K562 (cell line): ENCODE data around the gene CSNK1G1. TPM values are rescaled to one million over a fixed set of nuclear protein-coding genes. Genes with fewer than 3 reads are reported as not detected.
A peak's percentile ranks its signal among the peaks of the same experiment; 100 is the strongest.

Experiments
- ELK3 ChIP-seq: fragments of 450-650 bp; formaldehyde crosslinking; IDR thresholded peaks from 2 replicates; pipeline ENCODE4 v1.4.0; 2020; ENCODE audit warnings: mild to moderate bottlenecking
- FOXJ2 ChIP-seq: fragments of 200-800 bp; sonication (Bioruptor generic); IDR thresholded peaks from 2 replicates; pipeline ENCODE4 v1.6.1; 2016; ENCODE audit warnings: missing genetic modification characterization, missing compliant biosample characterization
- JUND ChIP-seq, 2 experiments: IDR thresholded peaks; 2 replicates in 1 of 2; 3 replicates in 1 of 2; pipeline ENCODE4 v1.6.1; 2011; ENCODE audit warnings: borderline replicate concordance in 2 of 2, low read depth in 2 of 2, low read length in 2 of 2, improper control_type of control experiment in 1 of 2, missing biosample characterization in 1 of 2, missing genetic modification characterization in 1 of 2, missing genetic modification reagents in 1 of 2
- MEF2A ChIP-seq: IDR thresholded peaks from 2 replicates; pipeline ENCODE4 v1.6.1; 2011; ENCODE audit warnings: low read depth, mild to moderate bottlenecking, low read length, moderate library complexity; ENCODE audit not compliant: control insufficient read depth
- NFE2L1 ChIP-seq: fragments of 450-650 bp; IDR thresholded peaks from 2 replicates; pipeline ENCODE4 v1.6.1; 2016; ENCODE audit warnings: missing genetic modification characterization, low read depth, mild to moderate bottlenecking, missing compliant biosample characterization, moderate library complexity, borderline replicate concordance
- PHB2 ChIP-seq: fragments of 450-650 bp; IDR thresholded peaks from 2 replicates; pipeline ENCODE4 v1.6.1; 2017; ENCODE audit warnings: low read depth
- PTBP1 ChIP-seq: fragments of 200-400 bp; formaldehyde crosslinking; IDR thresholded peaks from 2 replicates; pipeline ENCODE4 v1.6.1; 2017; ENCODE audit warnings: low read depth, low read length
- SP2 ChIP-seq: IDR thresholded peaks from 2 replicates; pipeline ENCODE4 v1.6.1; 2011; ENCODE audit warnings: mild to moderate bottlenecking, low read depth, low read length, moderate library complexity; ENCODE audit not compliant: poor library complexity, severe bottlenecking; ENCODE audit errors: extremely low read depth
- ZBTB8A ChIP-seq: fragments of 450-650 bp; IDR thresholded peaks from 2 replicates; pipeline ENCODE4 v1.6.1; 2018; ENCODE audit warnings: mild to moderate bottlenecking, moderate library complexity; ENCODE audit not compliant: partially characterized antibody
- ZNF121 ChIP-seq: sonication (generic); formaldehyde crosslinking; conservative IDR thresholded peaks from 2 replicates; pipeline ENCODE4 v1.8.0; 2022; ENCODE audit warnings: missing genetic modification reagents
- ZNF212 ChIP-seq: fragments of 450-650 bp; formaldehyde crosslinking; IDR thresholded peaks from 2 replicates; pipeline ENCODE4 v1.4.0; 2020; ENCODE audit warnings: mild to moderate bottlenecking
- ZNF512 ChIP-seq: IDR thresholded peaks from 2 replicates; pipeline ENCODE4 v1.6.1; 2016; ENCODE audit warnings: missing genetic modification characterization, missing compliant biosample characterization
- ZNF740 ChIP-seq, 3 experiments: fragments of 200-800 bp in 1 of 3; sonication (Bioruptor generic) in 1 of 3; sonication (generic) in 1 of 3; formaldehyde crosslinking in 1 of 3; IDR thresholded peaks; 2 replicates each; pipeline versions ENCODE4 v1.6.1 to v1.8.0; 2016 to 2022; ENCODE audit warnings: mild to moderate bottlenecking in 2 of 3, missing compliant biosample characterization in 2 of 3, missing genetic modification characterization in 2 of 3, missing genetic modification reagents in 1 of 3
- polyA plus RNA-seq, 8 experiments: library from polyadenylated mRNA; depleted of rRNA in 4 of 8; stranded (reverse) in 5 of 8; unstranded in 3 of 8; fragments of >200 nt; fragmentation: Nextera tagmentation in 2 of 8; fragmentation: Illumina TruSeq in 1 of 8; extraction: Ambion mirVana in 2 of 8; extraction: Trizol in 1 of 8; gene quantifications; 2 replicates each; pipeline versions ENCODE4 v1.2.1 to v1.2.3, GENCODE V29; 2011 to 2014; ENCODE audit warnings: inconsistent platforms in 1 of 8, missing spikeins in 1 of 8
- total RNA-seq, 7 experiments: library from RNA; depleted of rRNA in 6 of 7; stranded (reverse); fragments of >200 nt in 6 of 7; fragmentation: Illumina TruSeq in 2 of 7; extraction: Trizol in 2 of 7; gene quantifications; 2 replicates each; pipeline versions ENCODE4 v1.2.1 to v1.2.3, GENCODE V29; 2011 to 2021; ENCODE audit warnings: low replicate concordance in 1 of 7

CSNK1G1 gene
- total and polyA plus RNA-seq, 9 of the 15 experiments (the other 6 are each of a cell fraction or from before 2014, with no cell fraction given), result 4.5 to 18.5 (median 9.5) TPM

GRCh38 chr15:64387562-64388168, 31.7 kb upstream of the CSNK1G1 start, which contains the start of gene TRIP4 (continued):
- peak; percentile 69 for TF ChIP-seq ZNF512 (tag)
- peak; percentile 86 for TF ChIP-seq JUND (IDR thresholded peaks at IDR 0.05; ENCODE audit: borderline replicate concordance, low read depth, low read length)
- TF ChIP-seq JUND (tag; IDR thresholded peaks at IDR 0.05; ENCODE audit: borderline replicate concordance, low read depth, low read length), result peak; percentile 68; the same call in 1 of the 3 replicates
- TF ChIP-seq FOXJ2 (tag), result peak; percentile 71; the same call in 1 of the 2 replicates
- no peak for TF ChIP-seq NFE2L1 (tag)
- 0 out of 2 replicates have a peak, but pooled peaks have one; percentile 11 for TF ChIP-seq ELK3 (CRISPR knock-in tag)
- 0 out of 2 replicates have a peak, but pooled peaks have one; percentile 51 for TF ChIP-seq MEF2A
- TF ChIP-seq SP2, result no peak
- no peak; the same call in 1 of the 2 replicates for TF ChIP-seq ZNF121
- TF ChIP-seq ZNF740 (CRISPR knock-in tag; IDR thresholded peaks at IDR 0.05), result peak; percentile 67; the same call in 1 of the 2 replicates
- TF ChIP-seq ZNF740 (tag; IDR thresholded peaks at IDR 0.05), result no peak
- TF ChIP-seq PTBP1, result no peak
- TF ChIP-seq ZBTB8A, result no peak
- TF ChIP-seq PHB2, result no peak
- no peak for TF ChIP-seq ZNF212 (CRISPR knock-in tag)
